GM18505 (cell line): ENCODE data around the gene MT1E.
"Not testable (repeated sequence)": the region's sequence is repeated elsewhere in the genome, so short reads cannot be mapped to it uniquely, and the experiment has no call there.

Source experiments
- ATAC-seq: cut with Tn5 transposase; IDR thresholded peaks from one replicate; pipeline ENCODE4 v1.9.1; 2021; ENCODE audit not compliant: unreplicated experiment
- POLR2A ChIP-seq: IDR thresholded peaks from 4 replicates; pipeline ENCODE4 v1.6.1; 2011; ENCODE audit warnings: borderline replicate concordance; ENCODE audit not compliant: insufficient read depth, insufficient read length; ENCODE audit errors: extremely low read depth

MT1E gene

GRCh38 chr16:56658327-56658875 lies 32.8 kb downstream of the MT1E start:
- no peak for TF ChIP-seq POLR2A
- no peak for ATAC-seq

- TF ChIP-seq POLR2A: no peak
- no peak for ATAC-seq
Measured at GRCh38 chr16:56662357-56663354, 37.1 kb downstream of the MT1E start.

GRCh38 chr16:56664506-56664905 lies 38.9 kb downstream of the MT1E start:
- ATAC-seq: no peak
- TF ChIP-seq POLR2A: no peak

- not testable (repeated sequence) for ATAC-seq
Measured at GRCh38 chr16:56665286-56666261, 40.0 kb downstream of the MT1E start.

- TF ChIP-seq POLR2A: no peak
- ATAC-seq: no peak
Measured at GRCh38 chr16:56667581-56668571, 42.3 kb downstream of the MT1E start, which contains the start of gene MT1G. MT1G (minus strand) TSS chr16:56668065; CDS start chr16:56667993, 72 bp downstream.

- no peak for TF ChIP-seq POLR2A
- ATAC-seq: no peak
Measured at GRCh38 chr16:56669005-56669839, 43.6 kb downstream of the MT1E start, which contains the start of gene MT1H. MT1H (plus strand) TSS chr16:56669814; CDS start chr16:56669885, 71 bp downstream.

- no peak for ATAC-seq
- no peak for TF ChIP-seq POLR2A
Measured at GRCh38 chr16:56669840-56670619, 44.4 kb downstream of the MT1E start.

GRCh38 chr16:56670620-56670934 lies 45.0 kb downstream of the MT1E start:
- no peak for ATAC-seq
- TF ChIP-seq POLR2A: no peak

GRCh38 chr16:56671691-56672090 lies 46.1 kb downstream of the MT1E start:
- not testable (repeated sequence) for ATAC-seq

- not testable (repeated sequence) for ATAC-seq
Measured at GRCh38 chr16:56672171-56672570, 46.6 kb downstream of the MT1E start.

- TF ChIP-seq POLR2A: no peak
- ATAC-seq: no peak
Measured at GRCh38 chr16:56672761-56673536, 47.4 kb downstream of the MT1E start.
